H9 (cell line): ENCODE data around the gene ARCN1. TPM values are rescaled to one million over a fixed set of nuclear protein-coding genes. Genes with fewer than 3 reads are reported as not detected.

Source experiments
- DNase-seq: peaks from one replicate; pipeline ENCODE4 v3.0.0-alpha.2; 2017
- H2AFZ ChIP-seq: one replicate; pipeline ENCODE4 v1.6.1; 2013; ENCODE audit warnings: mild to moderate bottlenecking, low read length, control low read depth, moderate library complexity
- H2AK5ac ChIP-seq: 2 replicates; pipeline ENCODE4 v1.6.1; 2013; ENCODE audit warnings: low read length, control low read depth, mixed read lengths; ENCODE audit not compliant: insufficient read length
- H2BK120ac ChIP-seq: one replicate; pipeline ENCODE4 v1.6.1; 2013; ENCODE audit warnings: low read depth, mild to moderate bottlenecking, low read length, control low read depth, inconsistent platforms; ENCODE audit not compliant: poor library complexity, severe bottlenecking
- H2BK12ac ChIP-seq: 2 replicates; pipeline ENCODE4 v1.6.1; 2013; ENCODE audit warnings: low read length, control low read depth, mixed read lengths, low read depth; ENCODE audit not compliant: insufficient read length
- H2BK15ac ChIP-seq: 2 replicates; pipeline ENCODE4 v1.6.1; 2013; ENCODE audit warnings: low read depth, low read length, control low read depth
- H2BK20ac ChIP-seq: one replicate; pipeline ENCODE4 v1.6.1; 2013; ENCODE audit warnings: low read depth, mild to moderate bottlenecking, low read length, control low read depth, inconsistent platforms; ENCODE audit not compliant: poor library complexity, severe bottlenecking
- H2BK5ac ChIP-seq: 2 replicates; pipeline ENCODE4 v1.6.1; 2013; ENCODE audit warnings: low read length, control low read depth, mixed read lengths; ENCODE audit not compliant: insufficient read length
- H3K14ac ChIP-seq: 2 replicates; pipeline ENCODE4 v1.6.1; 2013; ENCODE audit warnings: low read length, control low read depth; ENCODE audit not compliant: insufficient read depth
- H3K18ac ChIP-seq: 2 replicates; pipeline ENCODE4 v1.6.1; 2013; ENCODE audit warnings: low read depth, mild to moderate bottlenecking, mixed read lengths, low read length, control low read depth; ENCODE audit not compliant: insufficient read length
- H3K23ac ChIP-seq: 2 replicates; pipeline ENCODE4 v1.6.1; 2013; ENCODE audit warnings: low read length, control low read depth, mixed read lengths, low read depth; ENCODE audit not compliant: insufficient read length
- H3K23me2 ChIP-seq: 2 replicates; pipeline ENCODE4 v1.6.1; 2013; ENCODE audit warnings: low read depth, mild to moderate bottlenecking, mixed read lengths, low read length, control low read depth; ENCODE audit not compliant: insufficient read length, poor library complexity, severe bottlenecking
- H3K27ac ChIP-seq: 2 replicates; pipeline ENCODE4 v1.5.1; 2013; ENCODE audit warnings: low read length, control low read depth, mixed read lengths, low read depth; ENCODE audit not compliant: insufficient read length
- H3K27me3 ChIP-seq: 2 replicates; pipeline ENCODE4 v1.6.1; 2013; ENCODE audit warnings: low read length, control low read depth, inconsistent platforms; ENCODE audit not compliant: insufficient read depth
- H3K4ac ChIP-seq: 2 replicates; pipeline ENCODE4 v1.6.1; 2013; ENCODE audit warnings: low read depth, mild to moderate bottlenecking, control low read depth, inconsistent platforms, low read length, moderate library complexity
- H3K4me1 ChIP-seq: 2 replicates; pipeline ENCODE4 v1.6.1; 2013; ENCODE audit warnings: low read length, control low read depth, inconsistent platforms; ENCODE audit not compliant: insufficient read depth
- H3K4me2 ChIP-seq: 2 replicates; pipeline ENCODE4 v1.6.1; 2013; ENCODE audit warnings: low read length, control low read depth, mixed read lengths; ENCODE audit not compliant: insufficient read length, insufficient read depth
- H3K56ac ChIP-seq: 2 replicates; pipeline ENCODE4 v1.6.1; 2013; ENCODE audit warnings: low read depth, mild to moderate bottlenecking, mixed read lengths, low read length, control low read depth; ENCODE audit not compliant: insufficient read length
- H3K79me1 ChIP-seq: 2 replicates; pipeline ENCODE4 v1.6.1; 2013; ENCODE audit warnings: low read depth, mild to moderate bottlenecking, moderate library complexity, low read length, control low read depth, inconsistent platforms; ENCODE audit not compliant: insufficient read depth, poor library complexity, severe bottlenecking
- H3K79me2 ChIP-seq: 2 replicates; pipeline ENCODE4 v1.6.1; 2013; ENCODE audit warnings: low read length, control low read depth, inconsistent platforms; ENCODE audit not compliant: insufficient read depth
- H3K9ac ChIP-seq: 2 replicates; pipeline ENCODE4 v1.6.1; 2013; ENCODE audit warnings: low read length, control low read depth, mixed read lengths; ENCODE audit not compliant: insufficient read length; ENCODE audit errors: extremely low read depth
- H3K9me3 ChIP-seq: one replicate; pipeline ENCODE4 v1.6.1; 2013; ENCODE audit warnings: low read depth, low read length, inconsistent platforms; ENCODE audit not compliant: control insufficient read depth
- H3T11ph ChIP-seq: one replicate; pipeline ENCODE4 v1.6.1; 2013; ENCODE audit warnings: mild to moderate bottlenecking, low read length, control low read depth, inconsistent platforms
- H4K20me1 ChIP-seq: one replicate; pipeline ENCODE4 v1.6.1; 2013; ENCODE audit not compliant: control insufficient read depth, insufficient read length, insufficient read depth
- H4K5ac ChIP-seq: 2 replicates; pipeline ENCODE4 v1.6.1; 2013; ENCODE audit warnings: low read depth, mild to moderate bottlenecking, mixed read lengths, low read length, control low read depth; ENCODE audit not compliant: insufficient read length
- H4K8ac ChIP-seq: replicated peaks from 2 replicates; pipeline ENCODE4 v1.6.1; 2013; ENCODE audit warnings: low read length, control low read depth, mixed read lengths, low read depth; ENCODE audit not compliant: insufficient read length
- H4K91ac ChIP-seq: 2 replicates; pipeline ENCODE4 v1.6.1; 2013; ENCODE audit warnings: low read depth, mild to moderate bottlenecking, moderate library complexity, mixed read lengths, low read length, control low read depth; ENCODE audit not compliant: insufficient read length
- H3K27ac Mint-ChIP-seq, 3 experiments: 2 replicates in 2 of 3; 3 replicates in 1 of 3; pipeline ENCODE4 v1.8.0; 2020 to 2021; ENCODE audit warnings: mixed read lengths in 3 of 3, mild to moderate bottlenecking in 1 of 3, moderate library complexity in 1 of 3
- H3K27me3 Mint-ChIP-seq: 2 replicates; pipeline ENCODE4 v1.8.0; 2021; ENCODE audit warnings: low read depth, mild to moderate bottlenecking, moderate library complexity, mixed read lengths
- H3K36me3 Mint-ChIP-seq, 3 experiments: 2 replicates in 2 of 3; 3 replicates in 1 of 3; pipeline ENCODE4 v1.8.0; 2020 to 2021; ENCODE audit warnings: low read depth in 3 of 3, mixed read lengths in 3 of 3; ENCODE audit not compliant: insufficient read depth in 1 of 3
- H3K4me1 Mint-ChIP-seq, 2 experiments: 2 replicates each; pipeline ENCODE4 v1.8.0; 2020; ENCODE audit warnings: mixed read lengths in 2 of 2
- H3K4me3 Mint-ChIP-seq, 2 experiments: 2 replicates in 1 of 2; 3 replicates in 1 of 2; pipeline ENCODE4 v1.8.0; 2020 to 2021; ENCODE audit warnings: mild to moderate bottlenecking in 2 of 2, mixed read lengths in 2 of 2, moderate library complexity in 1 of 2
- H3K9me3 Mint-ChIP-seq, 2 experiments: 2 replicates in 1 of 2; 3 replicates in 1 of 2; pipeline ENCODE4 v1.8.0; 2020; ENCODE audit warnings: mild to moderate bottlenecking in 2 of 2, mixed read lengths in 2 of 2, moderate library complexity in 1 of 2
- CTCF ChIP-seq: fragments of 200-600 bp; sonication (generic); conservative IDR thresholded peaks from 3 replicates; pipeline ENCODE4 v1.8.0; 2021; ENCODE audit warnings: antibody characterized with exemption, mild to moderate bottlenecking
- WGBS: extraction: QIAGEN DNeasy Blood & Tissue Kit; methylation state at CpG from one replicate; pipeline ENCODE4 v1.1.7; 2013; ENCODE audit warnings: missing lambda C conversion rate, low lambda C conversion rate, mixed read lengths; ENCODE audit not compliant: insufficient read length; ENCODE audit errors: extremely low coverage; 5-methylcytosine and 5-hydroxymethylcytosine counted together
- total RNA-seq: library from RNA; stranded (reverse); gene quantifications from 2 replicates; pipeline ENCODE4 v1.2.1, GENCODE V29; 2021

Gene ARCN1
- total RNA-seq, 1 experiment from 2014 or later: 152 TPM

DNA sequence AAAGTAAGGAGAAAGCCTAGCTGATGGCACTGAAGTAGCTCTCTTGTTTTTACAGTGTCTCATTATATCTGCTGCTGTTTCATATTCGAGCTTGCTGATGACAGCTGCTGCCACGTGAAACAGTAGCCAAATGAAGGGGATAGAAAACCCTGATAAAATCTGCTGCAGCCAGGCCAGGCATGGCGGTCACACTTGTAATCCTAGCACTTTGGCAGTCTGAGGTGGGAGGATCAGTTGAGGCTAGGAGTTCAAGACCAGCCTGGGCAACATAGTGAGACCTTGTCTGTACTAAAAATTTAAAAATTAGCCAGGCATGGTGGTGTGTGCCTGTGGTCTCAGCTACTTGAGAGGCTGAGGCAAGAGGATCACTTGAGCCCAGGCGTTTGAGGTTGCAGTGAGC is 19.9 kb upstream of the ARCN1 start:
- Histone ChIP-seq H3K4me2 (no peak overlapping the region), H3K18ac (no peak overlapping the region), H3K79me1 (no peaks in the 10 kb centered on the region), H2BK20ac (no peak overlapping the region), H3K23me2 (no peaks in the 10 kb centered on the region), H3K14ac (no peak overlapping the region), H3K23ac (no peak overlapping the region), H3K27me3 (no peaks in the 10 kb centered on the region), H4K91ac (no peak overlapping the region), H3K27ac (no peak overlapping the region), H2AK5ac (no peak overlapping the region), H3K79me2 (no peaks in the 10 kb centered on the region), H2BK15ac (no peak overlapping the region), H3T11ph (no peak overlapping the region), H2BK5ac (no peak overlapping the region), H4K5ac (no peak overlapping the region), H4K8ac (no peak overlapping the region), H4K20me1 (no peaks in the 10 kb centered on the region), H3K9ac (no peak overlapping the region), H2BK12ac (no peak overlapping the region), H3K4me1 (no peaks in the 10 kb centered on the region), H2BK120ac (no peak overlapping the region), H3K4ac (no peak overlapping the region), H3K56ac (no peak overlapping the region), H2AFZ (no peak overlapping the region), H3K9me3 (no peaks in the 10 kb centered on the region)
- no peaks in the 10 kb centered on the region for H3K4me1 Mint-ChIP-seq
- TF ChIP-seq CTCF: no peak
- H3K36me3 Mint-ChIP-seq: peaks cover 0 to 34% (median 33%) of the 10 kb centered on the region in 3 experiments; a peak in 6 of 7 replicates
- DNase-seq: no peak
- H3K27ac Mint-ChIP-seq: no peak overlapping the region
- H3K4me3 Mint-ChIP-seq: no peak overlapping the region
- H3K27me3 Mint-ChIP-seq: no peaks in the 10 kb centered on the region
- H3K9me3 Mint-ChIP-seq: no peaks in the 10 kb centered on the region
- WGBS: no CpG with 5 or more reads among the region's 4 CpGs
